AG04450 (cell line): ENCODE results near the gene MBNL3. TPM values are rescaled to one million over a fixed set of nuclear protein-coding genes. Genes with fewer than 3 reads are reported as not detected.

Source experiments
- CTCF ChIA-PET: fragments of 300-600, 350-600 bp; formaldehyde crosslinking; extraction: SDS; loops from one replicate; lab custom pipeline; 2022; ENCODE audit warnings: antibody characterized with exemption, inconsistent platforms; lab: Charles Lee
- POLR2A ChIA-PET: fragments of 350-600 bp; formaldehyde crosslinking; extraction: SDS; loops from one replicate; lab custom pipeline; 2021; ENCODE audit warnings: antibody characterized with exemption, inconsistent platforms; lab: Yijun Ruan, JAX
- DNase-seq: peaks from one replicate; pipeline ENCODE4 v3.0.0-alpha.2; 2011; ENCODE audit warnings: low read depth, low spot score
- H3K27ac ChIP-seq: one replicate; pipeline ENCODE4 v1.5.1; 2012; ENCODE audit warnings: low read depth, low read length, control low read depth
- H3K27me3 ChIP-seq: one replicate; pipeline ENCODE4 v1.6.0; 2012; ENCODE audit warnings: low read length; ENCODE audit not compliant: control insufficient read depth, insufficient read depth
- H3K4me3 ChIP-seq: 2 replicates; pipeline ENCODE4 v1.5.1; 2011; ENCODE audit warnings: mild to moderate bottlenecking, low read depth, low read length, control low read depth
- H3K9me3 ChIP-seq: 2 replicates; pipeline ENCODE4 v1.5.1; 2012; ENCODE audit warnings: low read length; ENCODE audit not compliant: control insufficient read depth, insufficient read depth
- CTCF ChIP-seq: IDR thresholded peaks from 2 replicates; pipeline ENCODE4 v1.5.1; 2011; ENCODE audit warnings: low read depth, low read length, control low read depth, inconsistent platforms
- polyA plus RNA-seq: library from polyadenylated mRNA; depleted of rRNA; stranded (reverse); fragments of >200 nt; gene quantifications from 2 replicates; pipeline ENCODE4 v1.2.3, GENCODE V29; 2011

The MBNL3 gene
- polyA plus RNA-seq, 1 experiment = 1.1 TPM

GRCh38 chrX:132413459-132413858 is 75.4 kb downstream of the MBNL3 start:
- ChIA-PET POLR2A (no interaction called here), CTCF (no interaction called here)
- no peak for DNase-seq
- no peak overlapping the region for H3K4me3 ChIP-seq
- no peaks in the 10 kb centered on the region for H3K9me3 ChIP-seq
- no peak for TF ChIP-seq CTCF
- H3K27ac ChIP-seq = no peak overlapping the region
- H3K27me3 ChIP-seq = no peaks in the 10 kb centered on the region

DNA sequence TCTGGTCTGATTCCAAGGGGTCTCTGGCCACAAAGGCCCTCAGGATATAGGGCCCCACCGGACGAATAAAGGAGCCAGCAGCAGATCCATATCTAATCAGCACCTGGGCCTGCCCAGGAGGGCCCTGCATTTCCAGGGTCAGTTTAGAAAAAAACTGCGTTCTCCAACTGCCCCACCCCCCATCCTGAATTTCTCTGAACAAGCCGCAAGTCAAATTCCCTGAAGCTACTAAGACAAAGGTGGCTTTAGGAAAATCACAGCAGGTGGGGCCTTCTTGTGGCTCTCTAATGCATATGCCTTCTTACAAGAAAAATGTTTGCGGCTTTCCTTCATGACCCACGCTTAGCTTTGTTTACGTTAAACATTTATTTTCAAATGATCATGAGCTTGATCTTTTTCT is 76.6 kb downstream of the MBNL3 start:
- Histone ChIP-seq H3K27me3 (no peaks in the 10 kb centered on the region), H3K27ac (no peak overlapping the region), H3K9me3 (no peaks in the 10 kb centered on the region), H3K4me3 (no peak overlapping the region)
- ChIA-PET CTCF (no interaction called here), POLR2A (no interaction called here)
- DNase-seq = no peak
- TF ChIP-seq CTCF = no peak

DNA sequence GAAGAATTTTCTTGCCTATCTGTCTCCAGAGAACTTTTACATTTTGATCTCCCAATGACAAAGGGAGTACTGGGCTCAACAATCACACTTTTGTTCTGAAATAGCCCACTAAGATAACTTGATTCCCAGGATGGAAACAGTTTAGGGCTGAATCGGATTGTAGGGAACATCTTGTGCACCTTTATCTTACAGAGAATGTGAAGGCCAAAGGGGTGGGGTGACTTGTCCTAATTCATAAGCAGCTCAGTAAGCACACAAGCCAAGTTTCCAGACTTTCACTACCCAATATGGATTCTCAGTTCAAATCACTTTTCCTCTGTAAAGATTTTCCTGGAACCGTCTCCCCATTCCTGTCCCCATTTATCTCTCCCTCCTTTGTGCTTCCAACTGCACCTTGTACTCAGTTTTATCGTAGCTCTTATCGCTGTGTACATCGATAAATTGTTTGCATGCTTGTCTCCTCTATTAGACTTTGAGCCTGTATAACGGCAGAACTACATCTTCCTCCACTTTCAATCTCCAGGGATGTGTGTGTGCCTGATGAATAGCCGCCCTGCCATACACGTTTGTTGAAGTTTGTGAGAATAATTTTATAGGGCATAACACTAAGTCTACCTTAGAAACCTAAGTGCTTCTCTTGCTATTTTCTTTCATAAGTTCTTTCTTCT is 77.4 kb downstream of the MBNL3 start:
- POLR2A ChIA-PET = no interaction called here
- no peaks in the 10 kb centered on the region for H3K9me3 ChIP-seq

GRCh38 chrX:132409780-132410556 is 78.9 kb downstream of the MBNL3 start:
- no peak for TF ChIP-seq CTCF
- CTCF ChIA-PET = no interaction called here
- DNase-seq = no peak

More for the DNA sequence above, 77.4 kb downstream of the MBNL3 start:
- Histone ChIP-seq H3K27me3 (no peaks in the 10 kb centered on the region), H3K4me3 (no peak overlapping the region), H3K27ac (no peak overlapping the region)
- DNase-seq = no peak
- TF ChIP-seq CTCF = no peak
- CTCF ChIA-PET = no interaction called here

GRCh38 chrX:132407691-132408090 is 81.1 kb downstream of the MBNL3 start:
- CTCF ChIA-PET = no interaction called here
- H3K4me3 ChIP-seq = no peak overlapping the region
- no peaks in the 10 kb centered on the region for H3K9me3 ChIP-seq
- POLR2A ChIA-PET = no interaction called here
- no peaks in the 10 kb centered on the region for H3K27me3 ChIP-seq
- H3K27ac ChIP-seq = no peak overlapping the region
- TF ChIP-seq CTCF = no peak
- no peak for DNase-seq

More at GRCh38 chrX:132409780-132410556, 78.9 kb downstream of the MBNL3 start:
- Histone ChIP-seq H3K27me3 (no peaks in the 10 kb centered on the region), H3K27ac (no peak overlapping the region), H3K9me3 (no peaks in the 10 kb centered on the region), H3K4me3 (no peak overlapping the region)
- POLR2A ChIA-PET = no interaction called here
